ENCODE data around the gene FANCB. TPM values are rescaled to one million over a fixed set of nuclear protein-coding genes. Genes with fewer than 3 reads are reported as not detected.

FANCB gene
- total and polyA plus RNA-seq, 2 donors (not counting 1 experiment from before 2014, with no cell fraction given), result 3.1 to 3.9 TPM

GRCh38 chrX:14916017-14916674 lies 43.3 kb upstream of the FANCB start:
- no peak overlapping the region for H3K4me3 Mint-ChIP-seq

GRCh38 chrX:14915596-14915995 lies 42.7 kb upstream of the FANCB start:
- POLR2A ChIA-PET, result no interaction called here
- no peaks in the 10 kb centered on the region for H4K20me1 ChIP-seq (ENCODE audit: control insufficient read depth, insufficient read depth, low read length, poor library complexity, severe bottlenecking)
- ATAC-seq (ENCODE audit: low read depth), result no peak
- no peak overlapping the region for H3K4me2 ChIP-seq (replicated peaks; ENCODE audit: low read depth, low read length, poor library complexity, severe bottlenecking)
- H3K9me3 ChIP-seq (ENCODE audit: control extremely low read depth in 1 of 3, control insufficient read depth in 2 of 3, insufficient read depth in 1 of 3, low read length in 2 of 3), result no peaks in the 10 kb centered on the region
- no peak overlapping the region for H3K27ac ChIP-seq (ENCODE audit: low read length in 2 of 2)
- H3K4me1 Mint-ChIP-seq, result no peaks in the 10 kb centered on the region
- WGBS (ENCODE audit: insufficient coverage), result no CpG with 5 or more reads among the region's 3 CpGs
- no peaks in the 10 kb centered on the region for H3K27me3 ChIP-seq (replicated peaks in 1 of 4; ENCODE audit: control extremely low read depth in 1 of 4, control insufficient read depth in 3 of 4, insufficient read depth in 4 of 4, low read length in 3 of 4)
- TF ChIP-seq CTCF (IDR thresholded peaks at IDR 0.05), result no peak
- no peak for TF ChIP-seq EZH2 (IDR thresholded peaks at IDR 0.05; ENCODE audit: borderline replicate concordance, insufficient read depth, low read depth, low read length, poor library complexity, severe bottlenecking)
- no peak overlapping the region for H3K4me3 ChIP-seq (ENCODE audit: control extremely low read depth in 1 of 5, extremely low read depth in 1 of 5, insufficient read depth in 1 of 5, low read depth in 2 of 5, low read length in 4 of 5)
- no peak overlapping the region for H3K27ac Mint-ChIP-seq
- intact Hi-C loops (cut with micrococcal nuclease), result no loop called here
- no peaks in the 10 kb centered on the region for H3K9me3 Mint-ChIP-seq (ENCODE audit: insufficient read depth)
- no peak overlapping the region for H3K9ac ChIP-seq (ENCODE audit: low read length)
- no peaks in the 10 kb centered on the region for H3K79me2 ChIP-seq (ENCODE audit: control insufficient read depth, insufficient read depth, low read length)
- H3K4me3 Mint-ChIP-seq, result no peak overlapping the region
- H2AFZ ChIP-seq (ENCODE audit: insufficient read depth, low read depth, low read length, poor library complexity, severe bottlenecking), result no peak overlapping the region
- H3K4me1 ChIP-seq (ENCODE audit: control insufficient read depth in 2 of 2, insufficient read depth in 2 of 2, low read length in 2 of 2), result no peaks in the 10 kb centered on the region
- CTCF ChIA-PET, result no interaction called here
- no peak for DNase-seq
- peaks cover 0 to 31% of the 10 kb centered on the region in 2 experiments for H3K36me3 ChIP-seq (replicated peaks in 1 of 2; ENCODE audit: control extremely low read depth in 1 of 2, control insufficient read depth in 1 of 2, extremely low read depth in 1 of 2, insufficient read depth in 2 of 2, low read length in 1 of 2)
- no peaks in the 10 kb centered on the region for H3K27me3 Mint-ChIP-seq

More at GRCh38 chrX:14916017-14916674, 43.3 kb upstream of the FANCB start:
- Histone ChIP-seq H3K36me3 (replicated peaks in 1 of 2; ENCODE audit: control extremely low read depth in 1 of 2, control insufficient read depth in 1 of 2, extremely low read depth in 1 of 2, insufficient read depth in 2 of 2, low read length in 1 of 2) (peaks cover 0 to 29% of the 10 kb centered on the region in 2 experiments), H3K4me3 (ENCODE audit: control extremely low read depth in 1 of 5, extremely low read depth in 1 of 5, insufficient read depth in 1 of 5, low read depth in 2 of 5, low read length in 4 of 5) (no peak overlapping the region), H3K9ac (ENCODE audit: low read length) (no peak overlapping the region), H3K4me1 (ENCODE audit: control insufficient read depth in 2 of 2, insufficient read depth in 2 of 2, low read length in 2 of 2) (no peaks in the 10 kb centered on the region), H3K27me3 (replicated peaks in 1 of 4; ENCODE audit: control extremely low read depth in 1 of 4, control insufficient read depth in 3 of 4, insufficient read depth in 4 of 4, low read length in 3 of 4) (no peaks in the 10 kb centered on the region), H4K20me1 (ENCODE audit: control insufficient read depth, insufficient read depth, low read length, poor library complexity, severe bottlenecking) (no peaks in the 10 kb centered on the region), H3K9me3 (ENCODE audit: control extremely low read depth in 1 of 3, control insufficient read depth in 2 of 3, insufficient read depth in 1 of 3, low read length in 2 of 3) (no peaks in the 10 kb centered on the region), H3K79me2 (ENCODE audit: control insufficient read depth, insufficient read depth, low read length) (no peaks in the 10 kb centered on the region), H3K27ac (ENCODE audit: low read length in 2 of 2) (no peak overlapping the region), H3K4me2 (replicated peaks; ENCODE audit: low read depth, low read length, poor library complexity, severe bottlenecking) (no peak overlapping the region), H2AFZ (ENCODE audit: insufficient read depth, low read depth, low read length, poor library complexity, severe bottlenecking) (no peak overlapping the region)
- no peaks in the 10 kb centered on the region for H3K27me3 Mint-ChIP-seq
- DNase-seq, result no peak
- ChIA-PET POLR2A (no interaction called here), CTCF (no interaction called here)
- no peak for TF ChIP-seq CTCF (IDR thresholded peaks at IDR 0.05)
- no peaks in the 10 kb centered on the region for H3K4me1 Mint-ChIP-seq
- WGBS (ENCODE audit: insufficient coverage), result no CpG with 5 or more reads among the region's 3 CpGs
- no peak overlapping the region for H3K27ac Mint-ChIP-seq
- no peak for ATAC-seq (ENCODE audit: low read depth)
- intact Hi-C loops (cut with micrococcal nuclease), result no loop called here
- H3K9me3 Mint-ChIP-seq (ENCODE audit: insufficient read depth), result no peaks in the 10 kb centered on the region
